ENCODE data around the gene R3HDML. TPM values are rescaled to one million over a fixed set of nuclear protein-coding genes. Genes with fewer than 3 reads are reported as not detected.
"Not testable (repeated sequence)": the region's sequence is repeated elsewhere in the genome, so short reads cannot be mapped to it uniquely, and the experiment has no call there.

The R3HDML gene
- polyA plus RNA-seq, result not detected

DNA sequence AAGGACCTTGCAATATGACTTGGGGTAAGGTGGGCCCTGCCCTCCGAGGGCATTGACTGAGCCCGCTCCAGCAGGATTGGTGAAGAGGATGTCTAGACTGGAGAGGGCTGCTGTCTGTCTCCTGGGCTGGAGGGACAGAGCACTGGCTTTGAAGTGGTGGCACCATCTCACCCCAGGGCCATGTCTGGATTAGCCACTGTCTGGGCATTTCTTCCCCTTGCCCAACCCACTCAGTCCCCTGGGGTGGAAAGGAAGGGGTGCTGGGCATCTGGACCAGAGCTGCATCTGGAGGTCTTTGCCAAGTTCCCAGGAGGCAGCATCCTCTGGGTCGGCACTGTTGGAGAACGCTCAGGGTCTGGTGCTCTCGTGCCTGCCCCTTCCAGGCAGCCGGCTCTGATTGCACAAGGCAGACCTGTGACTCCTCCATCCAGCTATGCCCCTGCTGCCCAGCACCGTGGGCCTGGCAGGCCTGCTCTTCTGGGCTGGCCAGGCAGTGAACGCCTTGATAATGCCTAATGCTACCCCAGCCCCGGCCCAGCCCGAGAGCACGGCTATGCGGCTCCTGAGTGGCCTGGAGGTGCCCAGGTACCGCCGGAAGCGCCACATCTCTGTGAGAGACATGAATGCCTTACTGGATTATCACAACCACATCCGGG lies at the start of gene R3HDML:
TSS of gene R3HDML (plus strand) at position 319 of the 656 bp plus-strand sequence. CDS start at position 434, 115 bp downstream.
- H3K4me3 ChIP-seq (ENCODE audit: low read depth in 1 of 2, low read length in 2 of 2), result no peak within 1 kb of the TSS
- no peaks in the 10 kb centered on the region for H3K36me3 ChIP-seq (ENCODE audit: control insufficient read depth in 2 of 2, insufficient read depth in 2 of 2, low read length in 1 of 2)
- no peaks in the 10 kb centered on the region for H3K9me3 ChIP-seq (ENCODE audit: control insufficient read depth in 2 of 2, insufficient read depth in 1 of 2, low read depth in 1 of 2, low read length in 1 of 2)
- no peak within 1 kb of the TSS for H3K27ac ChIP-seq (ENCODE audit: low read depth in 2 of 2, low read length in 1 of 2)
- no peaks in the 10 kb centered on the region for H3K27me3 ChIP-seq (ENCODE audit: control insufficient read depth in 1 of 2, insufficient read depth in 2 of 2, low read length in 2 of 2)
- H3K4me1 ChIP-seq (ENCODE audit: control insufficient read depth in 2 of 2, insufficient read depth in 2 of 2, low read length in 1 of 2), result no peaks in the 10 kb centered on the region
- WGBS, 2 donors, result 84 to 88% methylated on average over 16 of the region's 16 CpGs

- peaks cover 0 to 5% of the 10 kb centered on the region in 2 donors for H3K36me3 ChIP-seq (ENCODE audit: control insufficient read depth in 2 of 2, insufficient read depth in 2 of 2, low read length in 1 of 2)
- 68 to 83% methylated on average over 5 of the region's 5 CpGs for WGBS, 2 donors
- peaks cover 0 to 3% of the 10 kb centered on the region in 2 donors for H3K4me1 ChIP-seq (ENCODE audit: control insufficient read depth in 2 of 2, insufficient read depth in 2 of 2, low read length in 1 of 2)
- H3K27me3 ChIP-seq (ENCODE audit: control insufficient read depth in 1 of 2, insufficient read depth in 2 of 2, low read length in 2 of 2), result no peaks in the 10 kb centered on the region
- H3K27ac ChIP-seq (ENCODE audit: low read depth in 2 of 2, low read length in 1 of 2), result no peak overlapping the region
- H3K9me3 ChIP-seq (ENCODE audit: control insufficient read depth in 2 of 2, insufficient read depth in 1 of 2, low read depth in 1 of 2, low read length in 1 of 2), result no peaks in the 10 kb centered on the region
- no peak overlapping the region for H3K4me3 ChIP-seq (ENCODE audit: low read depth in 1 of 2, low read length in 2 of 2)
These were observed 49.4 kb upstream of the R3HDML start for GRCh38 chr20:44287272-44288097.

GRCh38 chr20:44288252-44288651 lies 48.6 kb upstream of the R3HDML start:
- Histone ChIP-seq H3K36me3 (ENCODE audit: control insufficient read depth in 2 of 2, insufficient read depth in 2 of 2, low read length in 1 of 2) (peaks cover 0 to 5% of the 10 kb centered on the region in 2 donors), H3K27ac (ENCODE audit: low read depth in 2 of 2, low read length in 1 of 2) (no peak overlapping the region), H3K4me1 (ENCODE audit: control insufficient read depth in 2 of 2, insufficient read depth in 2 of 2, low read length in 1 of 2) (peaks cover 0 to 3% of the 10 kb centered on the region in 2 donors), H3K9me3 (ENCODE audit: control insufficient read depth in 2 of 2, insufficient read depth in 1 of 2, low read depth in 1 of 2, low read length in 1 of 2) (no peaks in the 10 kb centered on the region), H3K4me3 (ENCODE audit: low read depth in 1 of 2, low read length in 2 of 2) (no peak overlapping the region), H3K27me3 (ENCODE audit: control insufficient read depth in 1 of 2, insufficient read depth in 2 of 2, low read length in 2 of 2) (no peaks in the 10 kb centered on the region)
- 90 to 98% methylated on average over 3 of the region's 3 CpGs for WGBS, 2 donors

DNA sequence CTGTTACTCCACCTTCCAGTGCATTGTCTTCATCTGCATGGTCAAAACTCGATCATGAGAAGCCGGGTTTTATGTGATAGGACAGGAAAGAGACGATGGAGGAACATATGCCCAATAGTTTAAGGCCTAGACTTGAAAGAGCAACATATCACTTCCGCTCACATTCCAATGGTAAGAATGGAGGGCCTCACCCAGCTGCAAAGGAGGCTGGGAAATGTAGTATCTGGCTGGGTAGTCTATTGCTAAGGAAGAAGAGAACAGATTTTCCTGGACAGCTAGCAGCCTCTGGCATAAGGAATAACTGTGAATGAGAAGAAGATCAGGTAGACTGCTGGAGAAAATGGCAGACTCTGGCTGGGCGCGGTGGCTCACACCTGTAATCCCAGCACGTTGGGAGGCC lies 45.1 kb upstream of the R3HDML start:
- peaks cover 0 to 3% of the 10 kb centered on the region in 2 donors for H3K4me1 ChIP-seq (ENCODE audit: control insufficient read depth in 2 of 2, insufficient read depth in 2 of 2, low read length in 1 of 2)
- no peaks in the 10 kb centered on the region for H3K9me3 ChIP-seq (ENCODE audit: control insufficient read depth in 2 of 2, insufficient read depth in 1 of 2, low read depth in 1 of 2, low read length in 1 of 2)
- 92 to 93% methylated on average over 7 of the region's 7 CpGs for WGBS, 2 donors
- H3K27me3 ChIP-seq (ENCODE audit: control insufficient read depth in 1 of 2, insufficient read depth in 2 of 2, low read length in 2 of 2), result no peaks in the 10 kb centered on the region
- peaks cover 0 to 5% of the 10 kb centered on the region in 2 donors for H3K36me3 ChIP-seq (ENCODE audit: control insufficient read depth in 2 of 2, insufficient read depth in 2 of 2, low read length in 1 of 2)
- H3K4me3 ChIP-seq (ENCODE audit: low read depth in 1 of 2, low read length in 2 of 2), result no peak overlapping the region
- H3K27ac ChIP-seq (ENCODE audit: low read depth in 2 of 2, low read length in 1 of 2), result no peak overlapping the region

DNA sequence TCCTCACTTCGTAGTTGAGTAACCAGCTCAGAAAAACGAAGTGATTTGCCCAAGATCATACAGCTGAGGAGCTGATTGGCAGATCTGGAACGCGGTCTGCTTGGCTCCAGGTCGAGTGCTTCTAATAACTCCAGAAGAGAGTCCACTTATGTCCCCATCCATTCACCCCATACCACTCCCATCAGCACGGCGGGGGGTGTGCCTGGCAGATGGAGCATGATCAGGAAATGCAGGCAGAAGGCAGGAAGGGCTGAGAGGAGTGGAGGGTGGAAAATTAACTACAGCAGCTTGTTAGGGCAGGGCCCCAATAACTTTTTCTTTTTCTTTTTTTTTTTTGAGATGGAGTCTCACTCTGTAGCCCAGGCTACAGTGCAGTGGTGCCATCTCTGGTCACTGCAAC lies 40.8 kb upstream of the R3HDML start:
- WGBS, 2 donors, result 79 to 82% methylated on average over 7 of the region's 7 CpGs
- H3K27me3 ChIP-seq (ENCODE audit: control insufficient read depth in 1 of 2, insufficient read depth in 2 of 2, low read length in 2 of 2), result no peaks in the 10 kb centered on the region
- no peaks in the 10 kb centered on the region for H3K36me3 ChIP-seq (ENCODE audit: control insufficient read depth in 2 of 2, insufficient read depth in 2 of 2, low read length in 1 of 2)
- no peak overlapping the region for H3K27ac ChIP-seq (ENCODE audit: low read depth in 2 of 2, low read length in 1 of 2)
- no peaks in the 10 kb centered on the region for H3K4me1 ChIP-seq (ENCODE audit: control insufficient read depth in 2 of 2, insufficient read depth in 2 of 2, low read length in 1 of 2)
- H3K4me3 ChIP-seq (ENCODE audit: low read depth in 1 of 2, low read length in 2 of 2), result no peak overlapping the region
- H3K9me3 ChIP-seq (ENCODE audit: control insufficient read depth in 2 of 2, insufficient read depth in 1 of 2, low read depth in 1 of 2, low read length in 1 of 2), result no peaks in the 10 kb centered on the region

GRCh38 chr20:44297721-44298120 lies 39.1 kb upstream of the R3HDML start:
- no peaks in the 10 kb centered on the region for H3K9me3 ChIP-seq (ENCODE audit: control insufficient read depth in 2 of 2, insufficient read depth in 1 of 2, low read depth in 1 of 2, low read length in 1 of 2)
- no peaks in the 10 kb centered on the region for H3K4me1 ChIP-seq (ENCODE audit: control insufficient read depth in 2 of 2, insufficient read depth in 2 of 2, low read length in 1 of 2)
- no peak overlapping the region for H3K27ac ChIP-seq (ENCODE audit: low read depth in 2 of 2, low read length in 1 of 2)
- H3K27me3 ChIP-seq (ENCODE audit: control insufficient read depth in 1 of 2, insufficient read depth in 2 of 2, low read length in 2 of 2), result no peaks in the 10 kb centered on the region
- no peak overlapping the region for H3K4me3 ChIP-seq (ENCODE audit: low read depth in 1 of 2, low read length in 2 of 2)
- no peaks in the 10 kb centered on the region for H3K36me3 ChIP-seq (ENCODE audit: control insufficient read depth in 2 of 2, insufficient read depth in 2 of 2, low read length in 1 of 2)
- WGBS, 2 donors, result 88 to 94% methylated on average over 4 of the region's 4 CpGs

DNA sequence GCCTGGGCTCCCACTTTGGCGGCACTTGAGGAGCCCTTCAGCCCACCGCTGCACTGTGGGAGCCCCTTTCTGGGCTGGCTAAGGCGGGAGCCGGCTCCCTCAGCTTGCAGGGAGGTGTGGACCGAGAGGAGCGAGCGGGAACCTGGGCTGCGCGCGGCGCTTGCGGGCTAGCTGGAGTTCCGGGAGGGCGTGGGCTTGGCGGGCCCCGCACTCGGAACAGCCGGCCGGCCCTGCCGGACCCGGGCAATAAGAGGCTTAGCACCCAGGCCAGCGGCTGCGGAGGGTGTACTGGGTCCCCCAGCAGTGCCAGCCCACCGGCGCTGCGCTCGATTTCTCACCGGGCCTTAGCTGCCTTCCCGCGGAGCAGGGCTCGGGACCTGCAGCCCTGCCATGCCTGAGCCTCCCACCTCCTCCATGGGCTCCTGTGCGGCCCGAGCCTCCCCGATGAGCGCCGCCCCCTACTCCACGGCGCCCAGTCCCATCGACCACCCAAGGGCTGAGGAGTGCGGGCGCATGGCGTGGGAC lies 37.8 kb upstream of the R3HDML start:
- not testable (repeated sequence) for H3K4me3 ChIP-seq (ENCODE audit: low read depth in 1 of 2, low read length in 2 of 2); H3K36me3 ChIP-seq (ENCODE audit: control insufficient read depth in 2 of 2, insufficient read depth in 2 of 2, low read length in 1 of 2); H3K4me1 ChIP-seq (ENCODE audit: control insufficient read depth in 2 of 2, insufficient read depth in 2 of 2, low read length in 1 of 2); H3K27me3 ChIP-seq (ENCODE audit: control insufficient read depth in 1 of 2, insufficient read depth in 2 of 2, low read length in 2 of 2); H3K27ac ChIP-seq (ENCODE audit: low read depth in 2 of 2, low read length in 1 of 2); H3K9me3 ChIP-seq (ENCODE audit: control insufficient read depth in 2 of 2, insufficient read depth in 1 of 2, low read depth in 1 of 2, low read length in 1 of 2)
- WGBS, 2 donors, result 94 to 97% methylated on average over 38 to 42 of the region's 42 CpGs

DNA sequence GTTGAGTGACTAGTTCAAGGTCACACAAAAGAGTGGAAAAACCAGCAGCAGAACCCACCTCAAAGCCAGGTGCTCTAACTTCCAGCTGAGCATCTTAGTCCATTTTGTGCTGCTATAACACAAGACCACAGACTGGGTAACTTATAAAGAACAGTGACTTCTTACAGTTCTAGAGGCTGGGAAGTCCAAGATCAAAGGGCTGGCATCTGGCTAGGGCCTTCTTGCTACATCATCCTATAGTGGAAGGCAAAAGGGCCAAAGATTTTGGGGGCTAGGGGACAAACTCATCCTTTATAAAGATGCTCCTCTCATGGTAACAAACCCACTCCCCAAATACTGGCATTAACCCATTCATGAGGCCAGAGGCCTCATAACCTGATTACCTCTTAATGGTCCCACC lies 35.6 kb upstream of the R3HDML start:
- H3K27me3 ChIP-seq (ENCODE audit: control insufficient read depth in 1 of 2, insufficient read depth in 2 of 2, low read length in 2 of 2), result no peaks in the 10 kb centered on the region
- no peak overlapping the region for H3K4me3 ChIP-seq (ENCODE audit: low read depth in 1 of 2, low read length in 2 of 2)
- no peaks in the 10 kb centered on the region for H3K4me1 ChIP-seq (ENCODE audit: control insufficient read depth in 2 of 2, insufficient read depth in 2 of 2, low read length in 1 of 2)
- H3K27ac ChIP-seq (ENCODE audit: low read depth in 2 of 2, low read length in 1 of 2), result no peak overlapping the region
- H3K36me3 ChIP-seq (ENCODE audit: control insufficient read depth in 2 of 2, insufficient read depth in 2 of 2, low read length in 1 of 2), result no peaks in the 10 kb centered on the region
- H3K9me3 ChIP-seq (ENCODE audit: control insufficient read depth in 2 of 2, insufficient read depth in 1 of 2, low read depth in 1 of 2, low read length in 1 of 2), result no peaks in the 10 kb centered on the region

- WGBS, 2 donors, result 63 to 65% methylated on average over 5 of the region's 5 CpGs
- peaks cover 0 to 3% of the 10 kb centered on the region in 2 donors for H3K36me3 ChIP-seq (ENCODE audit: control insufficient read depth in 2 of 2, insufficient read depth in 2 of 2, low read length in 1 of 2)
- no peaks in the 10 kb centered on the region for H3K9me3 ChIP-seq (ENCODE audit: control insufficient read depth in 2 of 2, insufficient read depth in 1 of 2, low read depth in 1 of 2, low read length in 1 of 2)
- H3K27ac ChIP-seq (ENCODE audit: low read depth in 2 of 2, low read length in 1 of 2), result no peak overlapping the region
- H3K27me3 ChIP-seq (ENCODE audit: control insufficient read depth in 1 of 2, insufficient read depth in 2 of 2, low read length in 2 of 2), result no peaks in the 10 kb centered on the region
- no peak overlapping the region for H3K4me3 ChIP-seq (ENCODE audit: low read depth in 1 of 2, low read length in 2 of 2)
- H3K4me1 ChIP-seq (ENCODE audit: control insufficient read depth in 2 of 2, insufficient read depth in 2 of 2, low read length in 1 of 2), result no peaks in the 10 kb centered on the region
These were observed 34.7 kb upstream of the R3HDML start for GRCh38 chr20:44302026-44302669.

Measured in esophagus (tissue), 2 donors.